Renal cortical epithelial cell (primary cell): ENCODE measurements around the gene NQO1. TPM values are rescaled to one million over a fixed set of nuclear protein-coding genes. Genes with fewer than 3 reads are reported as not detected.
"Not testable (repeated sequence)": the region's sequence is repeated elsewhere in the genome, so short reads cannot be mapped to it uniquely, and the experiment has no call there.

Experiments used
- DNase-seq: peaks from one replicate; pipeline ENCODE4 v3.0.0-alpha.2; 2011; ENCODE audit warnings: low read depth
- total RNA-seq: library from RNA; depleted of rRNA; stranded (reverse); fragments of >200 nt; gene quantifications from 2 replicates; pipeline ENCODE4 v1.2.3, GENCODE V29; 2014

The NQO1 gene
- 109 and 186 TPM in 2 replicates for total RNA-seq

DNA sequence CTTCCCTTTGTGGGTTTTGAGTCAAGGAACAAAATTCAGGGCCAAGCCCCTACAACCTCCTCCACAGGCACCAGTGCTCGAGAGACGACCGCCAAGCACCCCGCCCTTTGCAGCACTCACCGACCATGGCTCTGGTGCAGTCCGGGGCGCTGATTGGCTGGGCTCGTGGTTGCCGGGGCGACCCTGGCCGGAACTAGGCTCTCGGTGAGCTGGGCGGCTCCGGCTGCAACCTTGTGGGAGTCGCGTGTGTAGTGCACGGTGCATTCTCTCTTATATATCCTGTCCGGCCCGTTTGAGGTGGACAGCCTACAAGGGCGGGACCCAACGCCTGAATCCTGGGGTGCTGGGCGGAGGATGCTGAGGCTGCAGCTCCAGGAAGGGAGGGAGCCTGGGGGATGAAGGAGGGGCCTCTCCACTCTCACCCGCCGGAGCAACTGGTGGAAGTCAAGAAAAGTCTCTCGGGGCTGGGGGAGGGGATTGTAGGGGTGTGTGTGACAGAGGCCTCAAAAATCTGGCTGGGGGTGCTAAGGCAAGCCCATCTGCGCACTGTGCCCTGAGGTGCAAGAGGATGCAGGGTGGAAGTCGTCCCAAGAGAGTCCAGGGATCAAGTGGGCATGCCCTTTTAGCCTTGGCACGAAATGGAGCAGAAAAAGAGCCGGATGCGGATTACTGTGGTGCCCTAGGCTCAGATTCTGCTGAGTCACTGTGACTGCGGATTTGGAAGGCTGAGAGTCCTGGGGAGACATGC is at the start of gene NQO1:
Gene NQO1 (minus strand): TSS at position 248 of the 748 bp plus-strand sequence. CDS start 121 bp downstream, at position 127.
- peak; percentile 88 for DNase-seq

DNA sequence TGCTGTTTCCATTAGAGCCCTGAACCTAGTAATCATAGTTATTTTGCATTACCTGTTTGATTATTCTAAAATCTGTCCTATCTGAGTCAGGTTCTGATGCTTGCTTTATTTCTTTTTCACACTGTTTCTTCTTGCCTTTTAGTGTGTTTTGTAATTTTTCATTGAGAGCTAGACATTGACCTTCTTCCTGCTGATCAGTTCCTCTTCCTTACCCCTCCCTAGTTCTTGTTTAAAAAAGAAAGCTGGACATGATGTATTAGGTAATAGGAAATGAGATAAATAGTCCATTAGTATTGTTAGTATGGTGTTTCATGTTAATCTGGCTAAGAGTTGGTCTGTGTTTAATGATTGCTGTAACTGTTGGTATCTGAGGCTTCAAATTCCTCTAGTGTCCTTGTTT is 49.2 kb upstream of the NQO1 start:
- no peak for DNase-seq

DNA sequence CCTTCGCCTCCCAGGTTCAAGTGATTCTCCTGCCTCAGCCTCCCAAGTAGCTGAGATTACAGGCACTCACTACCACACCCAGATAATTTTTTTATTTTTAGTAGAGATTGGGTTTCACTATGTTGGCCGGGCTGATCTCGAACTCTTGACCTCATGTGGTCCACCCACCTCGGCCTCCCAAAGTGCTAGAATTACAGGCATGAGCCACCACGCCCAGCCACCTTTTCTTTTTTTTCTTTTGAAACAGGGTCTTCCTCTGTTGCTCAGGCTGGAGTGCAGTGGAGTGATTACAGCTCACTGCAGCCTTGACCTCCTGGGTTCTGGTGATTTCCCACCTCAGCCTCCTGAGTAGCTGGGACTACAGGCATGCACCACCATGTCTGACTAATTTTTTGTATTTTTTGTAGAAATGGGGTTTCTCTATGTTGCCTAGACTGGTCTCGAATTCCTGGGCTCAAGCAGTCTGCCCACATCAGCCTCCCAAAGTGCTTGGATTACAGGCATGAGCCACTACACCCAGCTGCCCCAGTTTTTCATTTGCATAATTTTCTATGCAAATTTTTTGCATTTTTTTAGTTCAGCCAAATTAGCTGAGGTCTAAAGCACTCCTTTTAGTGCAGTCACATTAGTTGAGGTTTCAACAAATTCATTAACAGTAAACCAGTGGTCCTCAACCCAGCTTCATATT is 47.0 kb upstream of the NQO1 start:
- no peak for DNase-seq

DNA sequence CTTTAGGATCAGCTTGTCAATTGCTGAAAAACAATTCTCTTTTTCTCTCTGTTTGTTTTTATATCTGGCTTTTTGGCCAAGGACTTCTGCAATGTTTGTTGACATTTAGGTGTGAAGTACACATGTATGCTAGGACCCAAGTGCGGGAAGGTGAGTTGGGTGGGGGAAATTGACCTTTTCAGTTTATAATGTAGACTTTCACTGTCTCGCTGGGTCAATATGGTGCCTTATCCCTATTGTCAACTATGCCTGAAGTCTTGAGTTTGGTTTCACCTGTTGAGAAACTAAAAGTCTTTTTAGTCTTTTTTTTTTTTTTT is 45.2 kb upstream of the NQO1 start:
- DNase-seq, result no peak

DNA sequence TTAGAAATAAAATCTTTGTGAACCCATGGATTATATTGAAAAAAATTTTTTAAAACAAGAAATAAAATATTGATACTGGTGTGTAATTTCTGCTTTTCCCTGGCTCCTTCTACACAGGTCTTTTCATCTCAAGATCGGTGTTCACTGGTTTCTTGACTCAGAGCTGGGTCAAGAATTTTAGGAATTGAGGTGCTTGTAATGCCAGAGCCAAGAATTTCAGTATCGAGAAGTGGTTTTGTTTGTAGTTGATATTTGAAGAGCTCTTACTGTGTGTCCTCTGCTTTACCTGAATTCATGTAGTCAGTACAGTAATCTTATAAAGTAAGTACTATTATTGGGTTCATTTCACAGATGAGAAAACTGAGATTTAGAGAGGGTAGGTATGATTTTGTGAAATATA is 43.0 kb upstream of the NQO1 start:
- no peak for DNase-seq

DNA sequence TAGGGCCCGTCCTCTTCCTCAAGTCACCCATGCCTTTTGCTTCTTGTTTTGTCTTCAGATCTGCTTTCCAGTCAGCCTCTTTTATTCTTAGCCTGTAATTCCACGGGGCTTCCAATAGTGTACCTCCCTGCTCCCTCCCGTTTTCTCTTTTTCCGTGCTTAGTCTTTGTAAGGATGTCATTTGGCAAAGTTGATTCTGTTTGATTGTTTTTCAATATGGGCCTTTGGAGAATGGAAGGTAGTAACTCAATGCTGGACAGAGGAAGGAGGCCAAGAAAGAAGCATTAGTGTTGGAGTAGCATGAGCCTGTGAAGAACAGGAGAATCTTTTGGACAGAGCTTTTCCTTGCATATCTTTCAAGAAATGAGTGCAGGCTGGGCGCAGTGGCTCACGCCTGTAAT is 42.3 kb upstream of the NQO1 start:
- DNase-seq, result no peak

DNA sequence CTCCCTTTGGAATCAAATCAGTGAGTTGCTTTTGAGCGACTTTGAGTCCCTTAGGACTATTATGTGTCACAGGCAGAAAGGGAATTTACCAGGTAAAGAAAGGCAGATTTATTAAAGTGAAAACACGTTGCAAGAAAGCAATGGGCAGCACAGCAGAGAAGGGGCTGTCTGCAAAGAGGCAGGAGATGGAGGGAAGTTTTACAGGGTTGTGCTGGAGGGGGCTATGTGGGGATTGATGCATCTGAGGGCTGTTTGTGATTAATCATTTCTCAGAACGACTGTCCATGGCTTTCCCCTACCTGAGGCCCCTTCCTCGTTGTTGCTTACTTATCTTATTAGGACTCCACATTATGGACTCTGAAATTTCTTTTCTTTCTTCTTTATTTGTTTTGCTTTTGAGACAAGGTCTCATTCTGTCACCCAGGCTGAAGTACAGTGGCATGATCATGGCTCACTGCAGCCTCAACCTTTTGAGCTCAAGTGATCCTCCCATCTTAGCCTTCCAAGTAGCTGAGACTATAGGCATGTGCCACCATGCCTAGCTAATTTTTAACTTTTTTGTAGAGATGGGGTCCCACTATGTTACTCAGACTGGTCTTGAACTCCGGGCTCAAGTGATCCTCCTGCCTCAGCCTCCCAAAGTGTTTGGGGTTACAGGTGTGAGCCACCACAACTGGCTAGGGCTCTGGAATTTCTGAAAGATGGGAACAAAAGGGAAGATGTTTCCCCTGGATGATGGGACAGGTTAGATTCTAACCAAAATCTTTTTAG is 41.3 kb upstream of the NQO1 start:
- no peak for DNase-seq

DNA sequence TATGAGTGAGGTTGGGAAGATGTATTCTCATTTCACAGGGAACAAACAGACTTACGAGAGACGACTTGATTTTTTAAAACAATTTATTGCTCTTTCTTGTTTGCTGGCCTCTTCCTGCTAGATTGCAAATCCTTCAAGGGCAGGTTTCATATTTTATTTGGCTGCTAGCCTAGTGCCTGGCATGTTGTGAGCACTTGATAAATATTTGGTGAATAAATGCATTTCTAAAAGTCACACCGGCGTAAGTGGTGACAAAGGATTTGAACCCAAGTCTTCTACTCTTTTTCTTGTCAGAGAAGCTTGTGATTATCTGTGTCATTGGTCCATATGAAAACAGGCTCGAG is 37.2 kb upstream of the NQO1 start:
- DNase-seq, result no peak

DNA sequence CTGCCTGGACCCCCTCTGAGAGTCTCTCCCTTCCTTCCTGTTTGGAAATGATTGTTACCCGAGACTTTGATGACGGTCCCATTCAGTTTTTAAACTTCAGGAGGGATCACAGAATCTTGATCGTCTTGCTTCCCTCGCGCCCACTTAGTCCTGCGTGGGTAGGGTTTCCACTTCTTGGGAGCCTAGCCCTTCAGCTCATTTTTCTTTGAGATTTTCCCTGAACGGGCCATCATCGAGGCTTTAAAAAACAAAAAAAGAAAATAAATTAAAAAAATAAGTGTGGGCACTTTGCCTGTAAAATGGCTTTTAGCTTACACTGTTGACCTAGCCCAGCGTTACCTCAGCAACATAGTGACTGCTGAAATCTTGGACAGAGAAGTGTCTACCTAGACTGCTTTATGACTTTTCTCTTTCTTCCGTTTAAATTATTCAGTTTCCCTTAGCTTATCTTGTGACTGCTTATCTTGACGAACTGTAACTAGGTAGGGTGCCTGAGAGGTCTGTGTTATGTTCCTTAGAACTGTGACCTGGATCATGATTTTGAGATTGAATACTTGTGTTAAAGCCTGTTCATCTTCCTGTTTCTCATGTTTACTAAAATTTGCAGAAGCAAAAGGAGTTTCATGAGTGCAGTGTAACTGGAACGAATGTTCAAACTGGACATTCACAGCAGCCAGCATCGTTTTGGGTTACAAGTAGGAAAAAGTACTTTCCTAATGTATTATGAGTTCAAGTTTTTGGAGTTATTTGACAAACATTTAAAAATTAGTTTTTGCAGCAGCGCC is 36.6 kb upstream of the NQO1 start:
- peak; percentile 66 for DNase-seq

DNA sequence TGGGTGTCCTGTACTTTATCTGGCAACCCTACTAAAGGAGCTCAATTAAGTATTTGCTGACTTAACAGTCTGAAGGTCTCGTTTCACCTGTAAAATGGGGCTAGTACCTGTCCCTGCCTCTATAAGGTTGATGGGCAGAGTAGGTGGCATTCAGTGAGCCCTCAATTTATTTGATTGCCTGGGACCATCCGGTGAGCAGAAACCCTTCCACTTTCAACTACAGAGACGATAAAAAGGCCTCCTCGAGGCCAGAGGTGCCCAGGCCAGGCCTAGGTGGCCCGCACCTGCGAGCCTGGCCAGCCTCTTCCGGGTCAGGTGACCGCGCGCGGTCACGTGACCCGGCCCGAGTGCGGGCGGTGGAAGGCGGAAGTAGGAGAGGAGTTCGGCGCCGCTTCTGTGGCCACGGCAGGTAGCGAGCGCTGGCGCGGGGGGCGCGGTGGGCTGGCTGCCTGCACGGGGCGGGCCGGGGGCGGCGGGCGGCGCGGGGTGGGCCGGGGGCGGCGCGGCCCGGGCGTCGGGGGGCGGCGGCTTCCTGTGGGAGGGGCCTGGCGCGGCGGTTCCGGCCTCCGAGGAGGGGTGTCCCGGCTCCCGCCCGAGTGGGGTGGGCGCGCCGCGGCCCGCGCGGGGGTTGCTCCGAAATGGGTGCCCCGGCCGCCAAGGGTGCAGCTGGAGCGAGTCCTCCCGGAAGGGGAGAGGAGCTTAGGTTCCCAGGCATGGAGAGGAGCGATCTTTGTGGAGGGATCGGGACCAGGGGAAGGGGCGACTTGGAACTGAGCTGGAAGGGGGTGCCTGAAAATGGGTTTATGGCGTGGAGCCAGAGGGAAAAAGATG is 35.8 kb upstream of the NQO1 start, which contains the start of gene WWP2:
Gene WWP2 (plus strand): TSS at position 350 of the 831 bp plus-strand sequence. CDS start 24,679 bp downstream, outside the sequence.
- DNase-seq, result peak; percentile 34

DNA sequence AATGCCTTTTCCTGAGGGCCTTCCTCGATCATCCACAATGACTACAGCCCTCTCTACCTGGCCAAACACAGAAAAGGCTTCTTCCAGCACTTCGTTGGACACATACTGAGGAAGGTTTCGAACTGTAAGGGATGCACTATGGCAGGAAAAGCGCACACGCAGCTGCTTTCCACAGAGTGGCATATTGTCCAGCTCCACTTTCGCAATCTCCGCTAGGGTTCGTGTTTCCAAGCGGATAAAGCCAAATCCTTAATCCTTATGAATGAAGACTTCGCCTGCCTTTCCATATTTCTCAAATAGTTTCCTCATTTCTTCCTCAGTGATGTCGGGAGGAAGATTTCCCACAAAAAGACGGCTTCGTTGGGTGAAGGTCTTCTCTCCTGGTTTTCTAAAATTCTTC is 31.0 kb upstream of the NQO1 start:
- DNase-seq, result not testable (repeated sequence)

DNA sequence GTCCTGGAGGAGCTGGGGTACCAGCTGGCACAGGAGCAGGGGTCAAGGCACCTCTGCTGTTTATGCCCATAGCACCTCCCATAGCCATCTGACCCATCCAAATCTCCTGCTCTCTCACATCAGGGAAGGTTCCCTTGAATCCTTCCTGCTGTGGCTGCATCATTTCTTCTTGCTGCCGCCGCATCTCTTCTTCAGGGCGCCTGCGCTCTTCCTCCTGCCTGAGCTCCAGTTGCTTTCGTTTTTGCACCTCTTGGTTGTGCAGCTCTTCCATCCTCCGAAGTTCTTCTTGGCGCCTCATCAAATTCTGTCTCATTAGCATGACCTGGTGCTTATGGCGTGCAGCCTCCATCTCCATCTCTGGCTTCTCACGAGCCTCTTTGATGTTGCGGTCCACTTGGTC is 30.3 kb upstream of the NQO1 start:
- DNase-seq, result no peak

DNA sequence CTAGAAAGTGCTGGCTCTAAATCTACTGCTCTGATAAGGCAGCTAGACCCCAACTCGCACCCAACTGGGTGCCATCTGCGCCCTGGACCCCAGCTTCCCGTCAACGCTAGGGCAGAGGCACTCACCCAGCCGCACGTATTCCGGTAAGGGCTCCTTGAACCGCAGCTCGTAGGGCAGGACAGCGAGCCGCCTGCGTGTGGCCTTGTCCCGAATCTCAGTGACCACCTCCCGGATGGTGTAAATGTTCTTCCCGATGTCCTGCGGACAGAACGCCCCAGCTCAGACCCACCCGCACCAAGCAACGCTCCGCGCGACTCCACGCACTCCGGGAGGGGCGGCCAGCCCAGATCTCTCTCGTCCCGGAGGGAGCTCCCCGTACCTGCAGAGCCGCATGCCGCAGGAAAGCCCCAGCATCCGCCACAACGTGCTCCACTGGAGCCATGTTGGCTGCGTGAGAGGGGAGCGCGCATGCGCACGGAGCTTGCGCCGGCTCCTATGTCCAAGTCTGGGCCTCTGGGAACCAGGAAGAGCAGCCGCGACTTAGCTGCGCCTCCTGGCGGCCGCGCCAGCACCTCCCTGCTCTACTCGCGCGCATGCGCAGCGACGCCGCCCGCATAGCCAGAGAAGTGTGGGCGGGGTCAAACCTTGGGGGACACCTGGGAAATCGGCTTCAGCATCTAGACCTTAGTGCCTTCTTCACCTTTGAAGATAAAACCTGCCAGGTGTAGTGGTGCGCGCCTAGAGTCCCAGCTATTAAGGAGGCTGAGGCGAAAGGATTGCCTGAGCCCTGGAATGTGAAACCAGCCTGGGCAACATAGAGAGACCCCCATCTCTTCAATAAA is 28.3 kb upstream of the NQO1 start, which contains the start of gene NOB1:
Gene NOB1 (minus strand): TSS at position 458 of the 842 bp plus-strand sequence. CDS start 16 bp downstream, at position 442.
- peak; percentile 94 for DNase-seq

DNA sequence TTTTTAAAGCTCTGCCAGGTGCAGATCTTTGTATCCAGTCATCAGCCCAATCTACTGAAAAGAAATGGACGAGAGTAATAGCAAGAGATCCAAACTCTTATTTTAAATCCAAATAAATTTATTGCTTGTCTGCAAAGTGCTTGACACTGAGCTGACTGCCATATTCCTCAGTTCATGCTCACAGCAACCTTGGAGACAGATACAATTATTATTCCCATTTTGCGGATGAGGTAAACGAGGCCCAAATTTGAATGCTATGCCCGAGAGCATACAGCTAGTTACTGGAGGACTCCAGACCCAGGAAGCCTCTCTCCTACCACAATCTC is 27.7 kb upstream of the NQO1 start:
- no peak for DNase-seq

DNA sequence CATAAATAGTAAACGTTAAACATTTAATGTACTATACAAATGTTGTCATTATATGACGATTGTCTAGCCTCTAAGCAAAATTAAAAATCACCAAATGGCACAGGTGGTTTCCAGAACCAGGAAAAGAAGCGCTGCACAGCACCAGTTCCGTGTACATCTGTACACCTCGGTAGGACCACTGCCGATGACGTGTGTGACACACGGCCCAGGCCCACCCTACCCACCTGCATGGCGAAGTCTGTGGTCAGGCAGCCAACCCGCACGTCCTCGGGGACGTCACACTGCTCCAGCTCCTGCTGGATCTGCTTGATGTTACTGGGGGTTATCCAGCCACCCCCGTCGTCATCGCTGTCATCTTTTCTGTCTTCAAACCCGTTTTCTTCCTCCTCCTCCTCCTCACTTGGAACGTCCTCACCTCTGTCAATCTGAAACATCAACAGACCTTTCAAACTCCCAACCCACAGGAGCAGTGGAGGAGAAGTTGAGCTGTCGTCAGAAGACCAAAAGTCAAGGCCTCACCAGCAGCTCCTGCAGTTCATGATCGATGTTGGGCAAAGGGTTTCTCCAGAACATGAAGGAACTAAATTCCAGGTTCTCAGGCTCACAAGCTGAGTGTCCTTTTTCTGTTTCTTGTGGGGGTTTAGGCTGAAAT is 22.5 kb upstream of the NQO1 start:
- DNase-seq, result no peak

DNA sequence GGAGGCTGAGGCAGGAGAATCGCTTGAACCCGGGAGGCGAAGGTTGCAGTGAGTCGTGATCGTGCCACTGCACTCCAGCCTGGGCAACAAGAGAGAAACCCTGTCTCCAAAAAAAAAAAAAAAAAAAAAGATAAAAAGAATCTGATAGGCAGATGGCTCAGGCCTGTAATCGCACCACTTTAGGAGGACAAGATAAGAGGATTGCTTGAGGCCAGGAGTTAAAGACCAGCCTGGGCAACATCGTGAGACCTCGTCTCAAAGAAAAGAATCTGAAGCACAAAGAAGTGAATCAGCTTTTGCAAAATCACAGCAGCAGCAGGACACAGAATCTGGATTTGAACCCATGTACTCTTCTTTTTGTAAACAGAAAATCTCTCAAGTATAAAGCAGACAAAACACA is 20.8 kb upstream of the NQO1 start:
- no peak for DNase-seq

DNA sequence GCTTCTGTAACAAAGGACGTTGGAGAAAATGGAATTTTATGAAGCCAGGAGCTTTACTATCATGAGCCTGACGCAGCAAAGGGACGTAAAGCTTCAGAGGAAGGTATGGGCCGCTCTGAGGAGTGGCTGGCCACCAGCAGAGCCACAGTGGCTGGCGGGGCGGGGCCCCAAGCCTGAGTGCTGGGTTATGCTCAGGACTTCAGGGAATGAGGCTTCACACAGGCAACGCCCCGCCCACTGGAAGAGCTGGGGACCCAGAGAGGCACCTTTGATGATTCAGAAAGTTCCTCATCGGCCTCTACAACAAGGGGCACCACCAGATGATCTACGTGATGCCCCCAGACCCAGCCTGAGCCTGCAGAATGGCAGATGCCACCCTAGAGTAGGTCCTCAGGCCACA is 19.6 kb upstream of the NQO1 start:
- no peak for DNase-seq

DNA sequence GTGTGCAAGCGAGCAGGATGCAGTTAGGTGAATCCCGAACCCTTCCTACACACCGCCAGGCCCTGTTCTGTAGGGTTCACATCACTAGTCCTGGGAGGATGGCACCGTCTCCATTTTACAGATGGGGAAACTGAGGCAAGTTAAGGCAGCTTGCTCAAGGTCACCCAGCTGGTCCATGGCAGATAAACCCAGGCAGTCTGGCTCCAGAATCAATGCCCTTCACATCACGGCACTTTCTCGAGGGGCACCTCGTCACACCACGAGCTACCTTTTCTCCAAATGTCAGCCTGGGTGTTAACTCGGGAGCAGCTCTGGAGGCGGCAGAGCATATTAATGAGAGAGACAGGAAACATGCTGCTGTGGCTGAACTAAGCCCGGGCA is 18.9 kb upstream of the NQO1 start:
- no peak for DNase-seq

DNA sequence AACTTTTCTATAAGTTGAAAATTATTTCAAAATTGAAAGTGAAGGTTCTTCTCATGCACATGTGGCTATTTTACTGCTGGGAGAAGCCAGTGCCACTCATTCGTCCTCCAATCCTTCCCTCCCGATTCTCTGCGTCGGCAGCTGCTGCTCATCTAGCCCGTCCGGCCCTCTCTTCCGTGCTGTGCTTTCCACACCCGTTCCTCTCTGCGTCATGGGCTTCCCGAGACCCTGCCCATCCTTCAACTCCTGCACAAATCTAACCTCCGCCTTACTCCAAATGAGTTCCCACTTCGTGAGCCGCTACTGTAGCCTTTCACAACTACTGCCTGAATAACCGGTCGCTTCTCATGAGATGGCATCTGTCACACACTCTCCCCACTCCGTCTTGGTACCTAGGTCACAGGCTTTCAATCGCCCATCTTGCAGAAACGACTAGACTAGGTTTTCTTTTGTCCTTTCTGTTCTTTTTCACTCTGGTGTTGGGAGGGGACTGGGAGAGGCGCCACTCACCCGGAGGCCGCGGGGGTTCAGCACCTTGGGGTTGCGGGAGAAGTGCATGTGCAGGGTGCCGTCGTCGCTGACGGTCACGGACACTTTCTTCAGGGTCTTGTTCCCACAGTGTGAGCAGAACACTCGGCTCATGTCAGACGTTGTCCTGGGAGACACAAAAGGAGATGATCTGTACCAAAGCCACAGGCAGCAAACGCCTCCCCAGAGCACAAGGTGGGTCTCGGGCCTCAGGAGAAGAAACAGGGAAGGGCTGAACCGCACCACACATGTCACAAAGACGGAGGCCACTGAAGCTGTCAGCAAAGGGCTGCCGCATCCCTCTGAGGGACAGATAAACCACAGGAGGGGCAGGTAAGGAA is 18.2 kb upstream of the NQO1 start:
- DNase-seq, result no peak
